Measurements from ENCODE around the gene KLF11.

KLF11 gene

DNA sequence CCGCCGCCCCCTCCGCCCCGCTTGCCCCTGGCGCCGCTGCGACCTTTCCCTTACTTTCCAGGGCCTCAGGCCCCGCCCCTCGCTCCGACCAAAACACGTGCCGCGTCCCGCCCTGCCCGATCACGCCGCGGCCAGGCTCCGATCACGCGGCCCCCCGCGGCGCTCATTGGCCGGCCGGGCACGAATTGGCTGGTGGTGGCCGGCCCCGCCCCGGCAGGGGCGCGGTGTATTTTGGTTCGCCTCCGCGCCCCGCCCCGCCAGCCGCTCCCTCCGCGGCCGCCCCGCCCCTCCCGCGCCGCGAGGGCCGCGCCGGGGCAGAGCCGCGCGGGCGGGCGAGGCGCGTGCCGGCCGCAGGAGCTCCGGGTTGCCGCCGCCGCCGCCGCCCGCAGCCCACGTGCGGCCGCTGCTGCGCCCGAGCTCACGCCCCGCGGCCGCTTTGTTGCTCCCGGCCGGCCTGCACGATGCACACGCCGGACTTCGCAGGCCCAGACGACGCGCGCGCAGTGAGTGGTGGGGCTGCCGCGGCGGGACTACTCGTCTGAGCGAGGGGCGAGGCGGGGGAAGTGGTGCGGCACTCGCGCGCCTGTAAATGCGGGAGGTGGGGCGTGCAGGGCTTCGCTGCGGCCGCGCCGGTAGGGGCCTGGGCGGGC is at the start of gene KLF11:
Gene KLF11, plus strand, starts transcription at position 295 of the 650 bp plus-strand sequence. Its CDS starts 167 bp downstream, at position 462.
- peak; percentile 88 for TF ChIP-seq USF1 (IDR thresholded peaks at IDR 0.05)
- TF ChIP-seq, protein P1, sequence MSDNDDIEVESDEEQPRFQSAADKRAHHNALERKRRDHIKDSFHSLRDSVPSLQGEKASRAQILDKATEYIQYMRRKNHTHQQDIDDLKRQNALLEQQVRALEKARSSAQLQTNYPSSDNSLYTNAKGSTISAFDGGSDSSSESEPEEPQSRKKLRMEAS (IDR thresholded peaks at IDR 0.05) = peak; percentile 97
- TF ChIP-seq YY1 (IDR thresholded peaks at IDR 0.05; ENCODE audit: low read depth) = no peak
- no peak for TF ChIP-seq TEAD4 (IDR thresholded peaks at IDR 0.05)
- 0 out of 2 replicates have a peak, but pooled peaks have one; percentile 2 for TF ChIP-seq REST (IDR thresholded peaks at IDR 0.05; ENCODE audit: low read depth)

- TF ChIP-seq USF1 (IDR thresholded peaks at IDR 0.05) = no peak
Measured at GRCh38 chr2:9994462-9994861, 48.9 kb upstream of the KLF11 start.

DNA sequence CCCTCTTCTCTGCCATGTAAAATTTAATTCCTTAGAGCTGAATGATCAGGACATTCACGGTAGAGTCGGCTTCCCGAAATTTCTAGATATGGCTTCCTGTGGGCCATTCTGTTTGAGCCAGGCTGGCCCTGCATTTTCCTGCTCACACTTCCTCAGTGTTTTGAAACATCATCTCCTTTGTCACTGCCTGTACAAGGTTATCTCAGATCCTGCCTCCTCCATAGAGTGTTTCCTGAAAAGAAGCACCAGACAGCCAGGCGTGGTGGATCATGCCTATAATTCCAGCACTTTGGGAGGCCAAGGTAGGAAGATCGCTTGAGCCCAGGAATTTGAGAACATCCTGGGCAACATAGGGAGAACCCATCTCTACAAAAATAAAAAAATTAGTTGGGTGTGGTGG is 48.3 kb upstream of the KLF11 start:
- no peak for TF ChIP-seq CEBPB (IDR thresholded peaks at IDR 0.05)
- TF ChIP-seq EGR1 (IDR thresholded peaks at IDR 0.05) = no peak
- TF ChIP-seq RAD21 (IDR thresholded peaks at IDR 0.05; ENCODE audit: low read depth) = no peak
- TF ChIP-seq CREB1 (IDR thresholded peaks at IDR 0.05; ENCODE audit: low read depth) = no peak
- no peak for TF ChIP-seq FOXM1 (IDR thresholded peaks at IDR 0.05; ENCODE audit: borderline replicate concordance, low read depth)
- TF ChIP-seq TAF1 (IDR thresholded peaks at IDR 0.05; ENCODE audit: low read depth) = no peak
- TF ChIP-seq ZBTB7A (IDR thresholded peaks at IDR 0.05; ENCODE audit: low read depth) = no peak
- TF ChIP-seq NFIC (IDR thresholded peaks at IDR 0.05) = no peak
- no peak for TF ChIP-seq REST (IDR thresholded peaks at IDR 0.05; ENCODE audit: low read depth)
- TF ChIP-seq YY1 (IDR thresholded peaks at IDR 0.05; ENCODE audit: low read depth) = no peak
- no peak for TF ChIP-seq TEAD4 (IDR thresholded peaks at IDR 0.05)
- no peak for TF ChIP-seq EP300 (IDR thresholded peaks at IDR 0.05; ENCODE audit: borderline replicate concordance)
- TF ChIP-seq, protein P1 (IDR thresholded peaks at IDR 0.05) = no peak
- TF ChIP-seq USF1 (IDR thresholded peaks at IDR 0.05) = no peak

GRCh38 chr2:9996321-9996720 is 47.0 kb upstream of the KLF11 start:
- TF ChIP-seq YY1 (IDR thresholded peaks at IDR 0.05; ENCODE audit: low read depth) (no peak), NFIC (IDR thresholded peaks at IDR 0.05) (no peak), TAF1 (IDR thresholded peaks at IDR 0.05; ENCODE audit: low read depth) (no peak), RAD21 (IDR thresholded peaks at IDR 0.05; ENCODE audit: low read depth) (no peak), FOXM1 (IDR thresholded peaks at IDR 0.05; ENCODE audit: borderline replicate concordance, low read depth) (no peak)

DNA sequence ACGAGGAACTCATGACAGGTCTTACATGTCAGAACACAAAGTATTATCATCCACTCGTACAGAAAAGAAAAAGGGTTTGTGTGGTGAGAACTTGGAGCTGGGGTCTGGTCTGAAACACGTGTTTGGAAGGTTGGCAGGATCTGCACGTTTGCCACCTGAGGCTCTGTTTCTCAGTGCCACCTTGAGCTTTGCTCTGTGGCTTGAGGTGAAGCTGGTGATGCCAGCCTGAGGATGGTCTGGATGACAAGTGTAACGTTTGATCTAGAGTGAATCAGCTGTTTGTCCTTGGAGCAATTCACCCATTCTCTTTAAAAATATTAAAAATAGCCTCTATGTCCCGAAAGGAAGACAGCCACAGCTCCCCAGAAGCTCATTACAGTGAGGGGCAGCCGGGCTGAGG is 45.4 kb upstream of the KLF11 start:
- no peak for TF ChIP-seq CEBPB (IDR thresholded peaks at IDR 0.05)
- TF ChIP-seq, protein P1 (IDR thresholded peaks at IDR 0.05) = no peak
- no peak for TF ChIP-seq TEAD4 (IDR thresholded peaks at IDR 0.05)
- TF ChIP-seq NFIC (IDR thresholded peaks at IDR 0.05) = no peak
- no peak for TF ChIP-seq RAD21 (IDR thresholded peaks at IDR 0.05; ENCODE audit: low read depth)
- no peak for TF ChIP-seq EP300 (IDR thresholded peaks at IDR 0.05; ENCODE audit: borderline replicate concordance)
- no peak for TF ChIP-seq EGR1 (IDR thresholded peaks at IDR 0.05)
- no peak for TF ChIP-seq FOXM1 (IDR thresholded peaks at IDR 0.05; ENCODE audit: borderline replicate concordance, low read depth)
- no peak for TF ChIP-seq TCF12 (IDR thresholded peaks at IDR 0.05; ENCODE audit: low read depth)
- no peak for TF ChIP-seq REST (IDR thresholded peaks at IDR 0.05; ENCODE audit: low read depth)
- TF ChIP-seq USF1 (IDR thresholded peaks at IDR 0.05) = no peak
- TF ChIP-seq YY1 (IDR thresholded peaks at IDR 0.05; ENCODE audit: low read depth) = no peak
- TF ChIP-seq CREB1 (IDR thresholded peaks at IDR 0.05; ENCODE audit: low read depth) = no peak
- no peak for TF ChIP-seq TAF1 (IDR thresholded peaks at IDR 0.05; ENCODE audit: low read depth)
- no peak for TF ChIP-seq ZBTB7A (IDR thresholded peaks at IDR 0.05; ENCODE audit: low read depth)
